Mononuclear cell (primary cell): Measurements from ENCODE around the gene ITGB1BP2. TPM values are rescaled to one million over a fixed set of nuclear protein-coding genes. Genes with fewer than 3 reads are reported as not detected.
"Not testable (repeated sequence)": the region's sequence is repeated elsewhere in the genome, so short reads cannot be mapped to it uniquely, and the experiment has no call there.

Experiments
- H3K27me3 ChIP-seq: 2 replicates; pipeline ENCODE4 v1.6.0; 2011; ENCODE audit warnings: low read length, control low read depth; ENCODE audit not compliant: insufficient read depth
- H3K4me1 ChIP-seq: 2 replicates; pipeline ENCODE4 v1.5.1; 2011; ENCODE audit warnings: mild to moderate bottlenecking, low read length, control low read depth; ENCODE audit not compliant: insufficient read depth
- H3K4me3 ChIP-seq: 2 replicates; pipeline ENCODE4 v1.5.1; 2011; ENCODE audit warnings: mild to moderate bottlenecking, low read length, moderate library complexity
- H3K9me3 ChIP-seq: 2 replicates; pipeline ENCODE4 v1.5.1; 2011; ENCODE audit warnings: low read depth, mild to moderate bottlenecking, control low read depth, low read length
- total RNA-seq: library from RNA; depleted of rRNA; stranded (reverse); fragments of >200 nt; gene quantifications from one replicate; pipeline ENCODE4 v1.2.3, GENCODE V29; 2012

ITGB1BP2 gene
- total RNA-seq, 1 donor = 0.84 TPM

- not testable (repeated sequence) for H3K4me1 ChIP-seq, H3K4me3 ChIP-seq, H3K9me3 ChIP-seq, H3K27me3 ChIP-seq
These were observed 50.9 kb downstream of the ITGB1BP2 start for GRCh38 chrX:71352439-71352838.

Other genes starting within 250 kb of the ITGB1BP2 start
- 24.1 TPM for gene SNX12, start 233.4 kb upstream of the ITGB1BP2 start, total RNA-seq
- gene FOXO4, start 205.9 kb upstream of the ITGB1BP2 start, total RNA-seq = 14.0 TPM
- 22.4 TPM for gene CXorf65, start 195.0 kb upstream of the ITGB1BP2 start, total RNA-seq
- 117 TPM for gene IL2RG, start 190.2 kb upstream of the ITGB1BP2 start, total RNA-seq
- gene MED12, start 183.2 kb upstream of the ITGB1BP2 start, total RNA-seq = 21.8 TPM
- gene NLGN3, start 156.9 kb upstream of the ITGB1BP2 start, total RNA-seq = 2.6 TPM
- not detected for gene GJB1, start 78.5 kb upstream of the ITGB1BP2 start, total RNA-seq
- gene ZMYM3, start 47.6 kb upstream of the ITGB1BP2 start, total RNA-seq = 6.6 TPM
- gene NONO, start 18.1 kb upstream of the ITGB1BP2 start, total RNA-seq = 314 TPM
- gene TAF1, start 64.6 kb downstream of the ITGB1BP2 start, total RNA-seq = 61.8 TPM
- 323 TPM for gene OGT, start 231.4 kb downstream of the ITGB1BP2 start, total RNA-seq